ENCODE data around the gene VIPR2.
"Not testable (repeated sequence)": the region's sequence is repeated elsewhere in the genome, so short reads cannot be mapped to it uniquely, and the experiment has no call there.

Gene VIPR2

DNA sequence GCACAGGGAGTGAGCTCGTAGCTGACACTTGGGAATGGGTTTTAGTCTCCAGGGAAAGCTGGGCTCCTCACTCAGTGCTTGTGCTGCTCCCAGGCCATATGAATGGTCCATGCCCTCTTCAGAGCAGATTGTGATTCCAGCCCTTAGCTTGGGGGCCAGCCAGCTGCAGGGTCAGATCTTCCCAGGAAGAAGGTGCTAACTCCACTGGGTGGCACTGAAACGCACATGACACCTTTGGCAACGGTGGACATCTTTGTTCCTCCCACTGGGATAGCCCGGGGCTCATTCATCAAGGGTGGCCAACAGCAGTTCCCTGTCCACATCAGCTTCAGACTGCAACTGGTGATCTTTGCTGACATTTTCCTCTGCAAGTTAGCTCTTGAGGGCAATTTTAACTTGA lies 159.1 kb downstream of the VIPR2 start:
- DNase-seq: no peak

GRCh38 chr7:158984007-158984406 lies 160.7 kb downstream of the VIPR2 start:
- DNase-seq: not testable (repeated sequence)

- not testable (repeated sequence) for DNase-seq
Observed at GRCh38 chr7:158982080-158982479, 162.6 kb downstream of the VIPR2 start.

GRCh38 chr7:158979635-158980351 lies 164.9 kb downstream of the VIPR2 start:
- DNase-seq: no peak

DNA sequence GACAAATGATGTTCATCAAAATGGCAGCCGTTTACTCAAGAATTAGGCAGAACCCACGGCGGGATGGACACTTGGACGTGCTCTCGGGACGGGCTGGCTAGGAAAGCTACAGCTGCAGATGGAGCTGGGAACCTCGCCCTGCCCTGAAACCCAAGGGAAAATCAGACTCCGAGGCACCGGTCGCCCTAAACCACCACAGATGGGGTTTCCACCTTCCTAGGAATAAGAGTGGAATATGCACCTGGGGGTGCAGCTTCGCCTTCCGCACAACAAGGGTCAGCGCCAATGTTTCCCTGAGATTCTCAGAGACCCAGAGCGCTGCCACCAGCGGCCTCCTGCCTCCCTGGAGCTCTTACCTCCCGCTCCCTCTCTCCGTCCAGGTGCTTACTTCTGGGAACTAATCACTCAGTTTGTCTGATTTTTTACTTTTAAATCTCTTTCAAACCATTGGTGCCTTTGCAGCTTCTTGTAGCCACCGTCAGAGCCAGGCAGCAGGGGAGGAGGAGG lies 165.6 kb downstream of the VIPR2 start:
- DNase-seq: no peak

Data from right kidney (tissue), 1 donor.